GM21825 (cell line): ENCODE measurements around the gene ZC3H18.

Experiments
- ATAC-seq: cut with Tn5 transposase; IDR thresholded peaks from one replicate; pipeline ENCODE4 v1.9.1; 2021; ENCODE audit warnings: mild to moderate bottlenecking, moderate library complexity; ENCODE audit not compliant: unreplicated experiment

Gene ZC3H18

DNA sequence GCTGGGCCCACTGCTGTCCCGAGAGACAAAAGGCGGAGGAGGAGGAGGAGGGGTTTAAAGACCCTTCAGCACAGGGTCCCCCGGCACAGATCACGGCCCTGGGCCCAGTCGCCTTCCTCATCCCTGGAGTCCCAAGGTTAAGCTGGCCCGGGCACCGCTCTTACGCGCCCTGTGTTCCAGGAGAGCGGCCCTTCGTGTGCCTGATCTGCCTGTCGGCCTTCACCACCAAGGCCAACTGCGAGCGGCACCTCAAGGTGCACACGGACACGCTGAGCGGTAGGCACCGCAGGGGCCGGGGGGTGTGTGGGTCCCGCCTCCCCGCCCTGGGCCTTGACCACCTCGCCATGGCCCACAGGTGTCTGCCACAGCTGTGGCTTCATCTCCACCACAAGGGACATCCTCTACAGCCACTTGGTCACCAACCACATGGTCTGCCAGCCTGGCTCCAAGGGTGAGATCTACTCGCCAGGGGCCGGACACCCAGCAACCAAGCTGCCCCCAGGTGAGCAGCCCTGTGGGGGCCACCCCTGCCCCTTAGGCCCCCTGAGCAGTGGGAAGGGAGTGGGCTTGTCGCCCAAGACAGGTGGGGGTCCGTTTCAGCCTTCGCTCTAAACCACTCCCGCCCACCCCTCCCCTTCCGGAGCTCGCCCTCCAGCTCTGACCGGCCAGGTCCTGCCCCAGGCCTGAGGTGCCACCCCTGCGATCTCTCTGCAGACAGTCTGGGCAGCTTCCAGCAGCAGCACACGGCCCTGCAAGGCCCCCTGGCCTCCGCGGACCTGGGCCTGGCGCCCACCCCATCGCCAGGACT is 37.6 kb upstream of the ZC3H18 start:
- no peak for ATAC-seq

DNA sequence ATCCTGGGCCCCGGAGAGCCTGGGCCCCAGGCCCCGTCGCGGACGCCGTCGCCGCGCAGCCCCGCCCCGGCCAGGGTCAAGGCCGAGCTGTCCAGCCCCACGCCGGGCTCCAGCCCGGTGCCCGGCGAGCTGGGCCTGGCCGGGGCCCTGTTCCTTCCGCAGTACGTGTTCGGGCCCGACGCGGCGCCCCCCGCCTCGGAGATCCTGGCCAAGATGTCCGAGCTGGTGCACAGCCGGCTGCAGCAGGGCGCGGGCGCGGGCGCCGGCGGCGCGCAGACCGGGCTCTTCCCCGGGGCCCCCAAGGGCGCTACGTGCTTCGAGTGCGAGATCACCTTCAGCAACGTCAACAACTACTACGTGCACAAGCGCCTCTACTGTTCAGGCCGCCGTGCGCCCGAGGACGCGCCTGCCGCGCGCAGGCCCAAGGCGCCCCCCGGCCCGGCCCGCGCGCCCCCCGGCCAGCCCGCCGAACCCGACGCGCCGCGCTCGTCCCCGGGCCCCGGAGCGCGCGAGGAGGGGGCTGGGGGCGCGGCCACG is 36.8 kb upstream of the ZC3H18 start:
- ATAC-seq, result no peak

DNA sequence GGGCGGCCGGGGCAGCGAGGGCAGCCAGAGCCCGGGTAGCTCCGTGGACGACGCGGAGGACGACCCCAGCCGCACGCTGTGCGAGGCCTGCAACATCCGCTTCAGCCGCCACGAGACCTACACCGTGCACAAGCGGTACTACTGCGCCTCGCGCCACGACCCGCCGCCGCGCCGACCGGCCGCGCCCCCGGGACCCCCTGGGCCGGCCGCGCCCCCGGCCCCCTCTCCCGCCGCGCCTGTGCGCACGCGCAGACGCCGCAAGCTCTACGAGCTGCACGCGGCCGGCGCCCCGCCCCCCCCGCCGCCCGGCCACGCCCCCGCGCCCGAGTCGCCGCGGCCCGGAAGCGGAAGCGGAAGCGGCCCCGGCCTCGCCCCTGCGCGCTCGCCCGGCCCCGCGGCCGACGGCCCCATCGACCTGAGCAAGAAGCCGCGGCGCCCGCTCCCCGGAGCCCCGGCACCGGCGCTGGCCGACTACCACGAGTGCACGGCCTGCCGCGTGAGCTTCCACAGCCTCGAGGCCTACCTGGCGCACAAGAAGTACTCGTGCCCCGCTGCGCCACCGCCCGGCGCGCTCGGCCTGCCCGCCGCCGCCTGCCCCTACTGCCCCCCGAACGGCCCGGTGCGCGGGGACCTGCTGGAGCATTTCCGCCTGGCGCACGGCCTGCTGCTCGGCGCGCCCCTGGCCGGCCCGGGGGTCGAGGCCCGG is 36.1 kb upstream of the ZC3H18 start:
- ATAC-seq, result peak; percentile 52

DNA sequence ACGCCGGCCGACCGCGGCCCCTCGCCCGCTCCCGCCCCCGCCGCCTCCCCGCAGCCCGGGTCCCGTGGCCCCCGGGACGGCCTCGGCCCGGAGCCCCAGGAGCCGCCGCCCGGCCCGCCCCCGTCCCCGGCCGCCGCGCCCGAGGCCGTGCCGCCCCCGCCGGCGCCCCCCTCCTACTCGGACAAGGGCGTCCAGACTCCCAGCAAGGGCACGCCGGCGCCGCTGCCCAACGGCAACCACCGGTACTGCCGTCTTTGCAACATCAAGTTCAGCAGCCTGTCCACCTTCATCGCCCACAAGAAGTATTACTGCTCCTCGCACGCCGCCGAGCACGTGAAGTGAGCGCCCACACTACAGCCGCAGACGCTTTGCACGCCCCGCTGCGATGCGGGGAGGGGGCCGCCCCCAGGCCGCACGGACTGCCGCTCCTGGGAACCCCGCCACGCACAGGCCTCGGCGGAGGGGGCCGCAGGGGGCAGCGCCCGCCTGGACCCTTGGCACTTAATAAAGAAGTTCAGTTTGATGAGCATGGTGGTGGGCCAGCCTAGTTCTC is 35.5 kb upstream of the ZC3H18 start:
- peak; percentile 6 for ATAC-seq

DNA sequence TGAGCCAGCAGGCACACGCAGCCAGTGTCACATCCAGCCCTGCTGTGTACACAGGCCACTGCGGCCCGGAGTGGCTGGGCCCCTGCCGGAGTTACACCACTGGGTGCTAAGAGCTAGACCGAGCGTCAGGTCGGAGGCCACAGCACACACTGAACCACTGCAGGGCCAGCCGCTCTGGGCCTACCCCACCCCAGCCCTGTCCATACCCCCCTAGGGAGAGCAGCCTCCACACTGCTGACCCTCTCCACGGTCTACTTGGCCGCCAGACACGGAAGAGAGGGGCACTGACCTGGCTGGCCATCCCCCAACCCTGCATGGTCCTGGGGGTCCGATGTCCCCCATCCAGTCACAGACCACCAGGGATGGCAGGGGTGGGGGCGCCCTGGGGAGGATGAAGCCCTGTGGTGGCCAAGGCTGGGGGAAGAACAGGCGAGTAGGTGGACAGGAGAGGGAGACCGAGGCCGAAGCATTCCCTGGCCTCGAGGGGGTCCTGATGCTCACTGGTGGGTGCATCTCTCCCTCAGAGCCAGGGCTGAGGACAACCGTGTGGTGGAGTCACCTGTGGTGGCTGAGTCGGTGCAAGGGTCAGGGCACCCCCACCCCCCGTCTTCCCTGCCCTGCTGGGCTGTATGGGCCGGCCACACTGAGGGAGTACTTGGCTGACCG is 34.9 kb upstream of the ZC3H18 start:
- ATAC-seq, result no peak

DNA sequence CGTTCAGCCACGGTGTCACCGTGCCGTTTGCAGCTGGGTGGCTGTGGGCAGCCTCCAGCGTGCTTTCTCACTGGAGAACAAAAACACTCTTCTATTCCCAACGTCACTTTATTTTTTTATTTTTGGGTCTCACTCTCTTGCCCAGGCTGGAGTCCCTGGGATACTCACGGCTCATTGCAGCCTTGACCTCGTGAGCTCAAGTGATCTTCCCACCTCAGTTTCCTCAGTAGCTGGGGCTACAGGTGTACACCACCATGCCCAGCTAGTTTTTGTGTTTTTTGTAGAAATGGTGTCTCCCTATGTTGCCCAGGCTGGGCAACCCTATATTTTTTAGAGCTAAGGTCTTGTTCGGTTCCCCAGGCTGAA is 34.4 kb upstream of the ZC3H18 start:
- no peak for ATAC-seq

DNA sequence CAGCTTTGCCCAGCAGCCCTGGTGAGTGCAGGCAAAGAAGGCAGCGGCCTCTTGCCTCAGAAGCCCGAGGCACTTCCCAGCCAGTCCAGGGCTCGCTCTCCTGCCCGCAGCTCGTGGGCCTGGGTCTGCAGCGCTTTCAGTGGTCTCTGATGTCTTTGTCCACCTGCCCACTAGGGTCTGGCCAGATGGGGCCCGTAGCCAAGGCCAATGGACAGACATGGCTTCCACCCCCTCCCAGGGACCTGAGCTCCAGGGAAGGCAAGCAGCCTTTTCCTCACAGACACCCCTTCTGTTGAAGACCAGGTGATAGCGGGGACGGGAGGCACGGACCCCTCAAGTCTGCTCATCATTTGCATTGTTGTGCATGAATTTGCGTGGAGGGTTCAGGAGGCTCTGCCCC is 33.7 kb upstream of the ZC3H18 start:
- no peak for ATAC-seq

DNA sequence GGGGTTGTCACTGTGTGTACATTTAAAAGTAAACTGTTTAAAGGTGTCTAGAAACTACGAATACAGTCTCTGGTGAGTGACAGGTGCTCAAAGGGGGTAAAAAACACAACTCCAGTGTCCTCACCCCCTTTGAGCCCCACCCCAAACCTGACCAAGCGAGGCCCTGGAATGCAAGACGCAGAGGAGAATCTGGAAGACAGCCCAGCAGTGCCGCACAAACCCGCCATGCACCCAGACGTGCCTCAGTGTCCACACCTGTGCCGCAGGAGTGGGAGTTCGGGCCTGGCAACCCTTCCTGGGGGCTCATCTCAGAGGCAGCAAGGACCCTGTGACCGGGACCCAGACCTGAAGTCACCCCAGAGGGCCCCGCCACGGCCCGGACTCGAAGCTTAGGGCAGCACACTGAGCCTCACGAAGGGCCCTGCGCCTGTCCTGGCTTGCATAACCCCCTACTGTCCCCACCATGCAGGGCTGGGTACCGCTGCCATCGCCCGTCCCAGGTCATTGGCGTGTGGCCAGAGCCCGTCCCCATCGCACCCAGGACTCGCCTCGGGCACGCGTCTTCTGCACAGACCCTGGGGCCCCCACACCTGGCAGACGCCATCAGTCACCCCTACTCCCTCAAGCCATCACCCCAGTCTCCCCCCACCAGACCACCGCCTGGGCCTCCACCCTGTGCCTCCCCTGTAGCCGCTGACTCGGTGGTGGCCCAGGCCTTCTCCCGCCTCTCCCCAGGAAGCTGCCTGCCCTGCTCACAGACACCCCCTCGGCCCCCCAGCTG is 33.0 kb upstream of the ZC3H18 start:
- no peak for ATAC-seq

DNA sequence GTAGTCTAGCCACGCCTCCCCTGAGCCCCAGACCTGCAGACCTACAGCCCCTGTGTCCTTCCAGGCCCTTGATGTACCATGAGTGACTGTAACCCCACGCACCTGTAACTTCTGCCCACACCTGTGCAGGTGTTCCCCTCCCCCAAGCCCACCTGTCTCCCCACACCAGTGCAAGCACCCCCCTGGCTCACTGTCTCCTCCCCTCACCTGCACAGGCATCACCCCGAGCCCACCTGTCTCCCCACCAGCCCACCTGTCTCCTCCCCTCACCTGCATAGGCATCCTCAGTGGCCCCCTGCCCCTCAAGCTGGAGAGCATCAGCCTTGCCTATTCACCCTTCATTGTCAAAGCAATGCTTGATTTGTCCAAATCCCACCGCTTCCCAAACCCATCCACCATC is 32.3 kb upstream of the ZC3H18 start:
- ATAC-seq, result no peak

DNA sequence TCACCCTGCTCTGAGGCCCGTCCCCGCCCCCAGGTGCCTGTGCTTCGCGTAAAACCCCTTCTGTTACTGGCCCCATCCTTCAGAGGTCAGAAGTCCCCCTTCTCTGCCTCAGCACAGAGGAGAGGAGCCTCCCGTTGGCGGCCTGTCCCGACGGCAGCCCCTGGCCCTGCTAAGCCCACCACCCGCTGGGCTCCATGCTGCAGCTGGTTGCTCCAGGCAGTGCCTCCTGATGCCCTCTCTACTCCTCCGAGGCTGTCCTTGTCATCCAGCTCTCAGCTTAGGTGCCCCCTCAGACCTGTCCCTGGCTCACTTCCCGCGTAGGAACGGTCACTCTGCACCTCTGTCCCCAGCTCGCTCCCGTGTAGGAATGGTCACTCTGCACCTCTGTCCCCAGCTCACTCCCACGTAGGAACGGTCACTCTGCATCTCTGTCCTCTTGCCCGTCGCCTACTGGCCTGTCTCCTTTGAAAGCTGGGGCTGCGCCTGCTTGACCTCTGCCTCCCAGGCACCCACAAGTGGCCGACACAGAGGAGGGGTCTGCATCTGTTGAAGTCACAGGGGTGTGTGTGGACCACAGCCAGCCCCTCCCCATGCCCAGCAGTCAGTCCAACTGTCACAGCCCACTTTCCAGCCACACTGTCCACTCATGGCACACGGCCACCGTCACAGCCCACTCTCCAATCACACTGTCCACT is 31.7 kb upstream of the ZC3H18 start:
- ATAC-seq, result no peak

DNA sequence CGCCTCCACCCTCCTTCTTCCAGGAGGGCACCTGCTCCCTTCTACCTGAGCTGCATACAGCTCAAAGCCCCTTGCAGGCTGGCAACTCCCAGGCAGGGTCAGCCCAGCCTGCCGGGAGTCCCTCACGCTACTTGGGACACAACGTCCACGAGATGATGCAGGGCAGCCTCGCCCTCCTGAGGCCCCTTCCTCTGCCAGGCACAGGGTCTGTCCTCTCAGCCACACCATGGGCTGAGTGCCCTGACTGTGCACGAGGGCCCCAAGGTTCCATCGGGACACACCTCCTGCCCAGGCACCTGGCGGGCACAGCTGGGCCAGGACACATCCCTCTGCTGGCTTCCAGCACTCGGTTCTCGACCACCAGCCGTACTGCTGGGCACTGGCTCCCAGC is 30.9 kb upstream of the ZC3H18 start:
- ATAC-seq, result no peak

DNA sequence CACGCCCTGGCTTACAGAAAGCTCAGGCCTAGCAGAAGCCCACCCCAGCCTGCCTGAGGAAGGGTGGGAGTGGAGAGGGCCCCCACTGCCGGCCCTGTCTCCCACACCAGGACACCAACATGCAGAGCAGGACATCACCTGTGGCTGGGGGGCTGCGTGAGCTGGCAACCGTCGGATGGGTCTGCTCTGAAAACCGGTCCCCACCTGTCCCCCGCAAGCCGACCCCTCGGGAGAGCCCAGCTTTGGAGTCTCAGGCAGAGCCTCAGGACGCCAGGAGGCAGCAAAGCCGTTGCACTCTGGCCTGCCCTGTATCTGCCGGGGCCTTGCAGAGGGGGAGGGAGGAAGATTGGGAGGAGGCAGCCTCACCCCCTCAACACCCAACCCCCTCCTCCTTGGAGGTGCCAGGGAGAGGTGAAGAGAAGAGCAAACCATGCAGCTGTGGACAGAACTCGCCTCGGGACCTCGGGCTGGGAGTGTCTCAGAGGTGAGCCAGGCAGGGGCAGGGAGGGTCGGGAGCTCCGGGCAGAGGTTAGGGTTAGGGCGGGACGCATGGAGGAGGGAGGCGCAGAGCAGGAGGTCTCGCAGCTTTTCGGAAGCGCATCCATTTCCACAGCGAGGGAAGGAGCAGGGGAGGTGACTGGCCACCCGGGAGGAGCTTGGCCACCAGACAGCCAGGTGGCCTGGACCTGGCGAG is 30.4 kb upstream of the ZC3H18 start:
- no peak for ATAC-seq

DNA sequence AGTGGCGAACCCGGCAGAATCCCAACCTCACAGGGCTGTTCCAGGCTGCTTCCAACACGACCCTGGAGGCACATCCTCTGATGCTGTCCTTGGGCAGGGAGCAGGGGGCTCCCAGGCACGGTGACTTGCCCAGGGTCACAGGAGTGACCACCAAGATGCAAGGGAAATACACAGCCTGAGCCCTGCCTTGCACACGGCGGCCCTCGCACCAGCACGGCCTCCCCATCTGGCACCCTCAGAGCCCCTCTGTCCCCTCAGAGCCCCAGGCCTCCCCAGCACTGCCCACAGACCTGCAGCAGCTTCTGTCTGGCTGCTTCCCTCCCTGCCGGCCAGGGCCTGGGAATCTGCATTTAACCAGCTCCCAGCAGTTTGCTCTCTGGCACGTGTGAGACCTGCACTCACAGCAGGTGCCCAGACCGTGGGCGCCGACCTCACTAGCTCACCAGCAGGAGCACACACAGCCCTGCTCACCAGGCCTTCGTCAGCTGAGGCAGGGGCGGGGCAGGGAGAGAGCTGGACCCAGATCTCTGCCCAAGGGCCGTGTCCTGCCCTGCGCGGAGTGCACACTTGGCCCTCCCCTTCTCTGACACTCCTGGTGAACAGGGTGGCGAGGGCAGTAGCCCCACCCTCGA is 29.7 kb upstream of the ZC3H18 start:
- ATAC-seq, result no peak

DNA sequence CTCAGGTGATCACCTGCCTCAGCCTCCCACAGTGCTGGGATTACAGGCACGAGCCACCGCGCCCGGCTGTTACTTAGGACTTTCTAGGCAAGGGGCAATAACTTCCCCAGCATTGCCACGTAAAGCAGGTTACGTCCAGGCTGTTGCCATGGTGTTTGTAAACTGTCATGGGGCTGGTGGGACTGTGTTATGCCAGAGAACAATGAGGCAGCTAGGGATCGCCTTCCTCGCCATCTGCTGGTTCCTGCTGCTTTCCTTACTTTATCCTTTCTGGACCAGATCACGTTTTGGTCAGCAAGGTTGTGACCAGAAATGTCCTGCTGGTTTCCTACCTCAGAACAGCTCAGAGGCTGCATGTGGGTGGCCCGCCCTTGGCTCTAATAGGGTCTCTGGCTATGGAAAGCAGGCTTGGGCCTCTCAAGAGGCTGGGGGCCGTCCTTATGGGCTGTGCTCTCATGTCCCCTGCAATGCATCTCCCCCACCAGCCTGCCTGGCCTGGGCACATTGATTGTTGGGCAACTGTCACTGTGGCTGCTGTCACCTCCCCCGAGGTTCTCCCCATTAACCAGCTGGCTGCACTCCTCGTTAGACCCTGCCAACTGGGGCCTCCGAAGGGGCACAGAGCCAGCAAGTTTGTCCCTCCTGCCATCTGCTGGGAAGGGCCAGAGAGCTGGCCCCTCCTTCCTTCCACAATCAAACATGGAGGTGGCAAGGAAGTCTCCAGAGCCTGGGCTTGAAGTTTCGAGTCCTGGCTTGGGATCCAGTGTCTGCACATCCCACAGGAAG is 28.2 kb upstream of the ZC3H18 start:
- no peak for ATAC-seq

DNA sequence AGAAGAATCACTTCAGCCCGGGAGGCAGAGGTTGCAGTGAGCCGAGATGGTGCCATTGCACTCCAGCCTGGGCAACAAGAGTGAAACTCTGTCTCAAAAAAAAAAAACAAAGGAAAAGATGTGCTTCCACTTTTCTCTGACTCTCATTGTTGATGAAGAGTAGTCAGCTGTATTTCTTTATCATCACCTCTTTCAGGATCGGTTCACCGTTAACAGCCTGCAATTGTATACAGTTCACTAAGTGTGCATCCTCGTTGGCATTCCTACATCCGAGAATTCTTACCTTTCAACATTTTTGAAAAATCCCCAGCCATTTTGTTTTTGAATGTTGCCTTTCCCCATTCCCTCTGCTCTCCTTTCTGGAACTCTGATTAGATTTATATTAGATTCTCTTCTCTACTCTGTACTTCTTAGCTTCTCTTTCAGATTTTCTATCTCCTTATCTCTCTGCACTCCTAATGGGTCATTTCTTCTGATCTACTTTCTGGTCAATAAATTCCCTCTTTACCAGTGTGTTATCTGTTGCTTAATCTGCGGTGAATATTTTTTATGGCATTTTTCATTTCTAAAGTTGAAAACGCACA is 26.9 kb upstream of the ZC3H18 start:
- ATAC-seq, result no peak

DNA sequence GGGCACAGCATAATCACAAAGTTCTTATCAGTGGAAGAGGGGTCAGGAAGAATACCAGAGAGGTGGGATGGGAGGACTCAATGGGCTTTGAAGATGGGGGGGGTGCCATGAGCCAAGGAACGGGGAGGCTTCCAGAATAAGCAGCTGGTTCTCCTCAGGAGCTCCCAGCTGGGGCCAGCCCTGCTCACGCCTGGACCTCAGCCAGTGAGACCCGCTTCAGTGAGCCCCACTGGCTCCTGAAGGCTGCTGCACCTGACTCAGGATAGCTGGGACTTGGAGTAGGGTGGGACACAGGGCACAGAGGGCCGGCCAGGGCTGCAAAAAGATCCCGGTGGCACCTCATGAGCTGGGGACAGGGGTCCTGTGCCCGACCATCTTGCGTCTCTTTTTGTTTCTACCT is 24.4 kb upstream of the ZC3H18 start:
- ATAC-seq, result no peak

DNA sequence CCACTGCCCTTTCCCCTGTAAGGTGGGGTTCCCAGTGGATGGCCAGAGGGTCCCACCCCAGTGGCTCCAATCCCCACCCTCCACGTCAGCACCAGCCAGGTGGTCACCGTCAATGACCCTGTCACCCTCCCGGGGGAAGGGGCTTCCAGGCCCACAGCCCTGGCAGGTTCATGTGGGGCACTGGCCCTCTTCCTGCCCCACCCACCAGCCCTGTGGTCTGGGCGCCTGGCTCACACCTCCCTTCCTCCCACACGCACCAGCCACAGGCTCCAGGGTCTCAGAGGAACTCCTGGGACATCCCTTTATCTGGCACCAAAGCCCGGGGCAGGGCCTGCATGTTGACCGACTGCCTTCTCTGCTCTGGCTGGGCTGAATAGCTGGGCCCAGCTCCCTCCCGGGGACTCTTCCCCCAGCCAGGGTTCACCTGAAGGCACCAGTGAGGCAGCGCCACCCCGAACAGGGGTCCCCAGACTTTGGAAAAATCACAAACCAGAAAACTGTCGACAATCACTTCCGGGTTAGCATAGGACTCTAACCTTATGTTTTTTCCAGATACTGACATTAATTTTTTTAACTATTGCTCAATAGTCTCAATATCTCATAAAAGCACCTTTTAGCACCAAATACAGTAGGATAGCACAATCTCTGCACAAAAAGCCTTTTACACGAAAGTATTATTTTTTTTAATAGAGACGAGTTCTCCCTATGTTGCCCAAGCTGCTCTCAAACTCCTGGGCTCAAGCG is 21.9 kb upstream of the ZC3H18 start:
- no peak for ATAC-seq
